SHP77 (cell line): ENCODE data around the gene SHISA8.

Source experiments
- DNase-seq, 2 experiments: peaks; one replicate each; lab custom pipeline; 2025; lab: John Stamatoyannopoulos, UW

SHISA8 gene

GRCh38 chr22:41933411-41934177 is 18.7 kb upstream of the SHISA8 start:
- DNase-seq, result no peak

GRCh38 chr22:41932353-41932752 is 17.5 kb upstream of the SHISA8 start:
- no peak for DNase-seq

- DNase-seq, result no peak
Observed at GRCh38 chr22:41931701-41932269, 16.9 kb upstream of the SHISA8 start.

GRCh38 chr22:41929418-41929810 is 14.5 kb upstream of the SHISA8 start:
- peak; percentile 64 to 75 for DNase-seq

- no peak for DNase-seq
Observed at GRCh38 chr22:41928593-41929417, 13.9 kb upstream of the SHISA8 start.

- no peak for DNase-seq
Observed at GRCh38 chr22:41927813-41928212, 12.9 kb upstream of the SHISA8 start.

- no peak for DNase-seq
Observed at GRCh38 chr22:41925783-41926460, 11.0 kb upstream of the SHISA8 start.

GRCh38 chr22:41923595-41924276 is 8.9 kb upstream of the SHISA8 start:
- no peak for DNase-seq

GRCh38 chr22:41922940-41923594 is 8.2 kb upstream of the SHISA8 start:
- no peak for DNase-seq

GRCh38 chr22:41922328-41922727 is 7.5 kb upstream of the SHISA8 start:
- no peak for DNase-seq

- DNase-seq, result no peak
Observed at GRCh38 chr22:41920271-41920976, 5.5 kb upstream of the SHISA8 start.

GRCh38 chr22:41919357-41920224 is 4.7 kb upstream of the SHISA8 start:
- no peak for DNase-seq

GRCh38 chr22:41917903-41918791 is 3.3 kb upstream of the SHISA8 start:
- DNase-seq, result peak; percentile 55 to 72

GRCh38 chr22:41917375-41917902 is 2.6 kb upstream of the SHISA8 start:
- DNase-seq, result peak; percentile 92 to 93

- no peak for DNase-seq
Observed at GRCh38 chr22:41916745-41917358, 2.0 kb upstream of the SHISA8 start.

- no peak for DNase-seq
Observed at GRCh38 chr22:41915786-41916493, 1.1 kb upstream of the SHISA8 start.

- DNase-seq, result no peak
Observed at GRCh38 chr22:41914611-41915034, 251 bp downstream of the SHISA8 start.
